A549 (cell line): Measurements from ENCODE around the gene CCL3.

Experiments used
- CEBPB ChIP-seq, 2 experiments: fragments of >200 bp in 1 of 2; sonication (Bioruptor Twin) in 1 of 2; formaldehyde crosslinking in 1 of 2; IDR thresholded peaks; 2 replicates each; pipeline ENCODE4 v1.6.1; 2012 to 2016
- CHD2 ChIP-seq: fragments of 150-350 bp; IDR thresholded peaks from 2 replicates; pipeline ENCODE4 v1.6.1; 2014; ENCODE audit warnings: low read length; ENCODE audit not compliant: partially characterized antibody
- EP300 ChIP-seq, 2 experiments: fragments of >200 bp; sonication (Bioruptor Twin); formaldehyde crosslinking; IDR thresholded peaks; 2 replicates in 1 of 2; 3 replicates in 1 of 2; pipeline ENCODE4 v1.6.1; 2016 to 2017
- JUNB ChIP-seq: fragments of >200 bp; sonication (Bioruptor Twin); formaldehyde crosslinking; IDR thresholded peaks from 2 replicates; pipeline ENCODE4 v1.6.1; 2016
- MAFK ChIP-seq: fragments of 450-650 bp; IDR thresholded peaks from 2 replicates; pipeline ENCODE4 v1.6.1; 2014; ENCODE audit not compliant: partially characterized antibody
- PBX3 ChIP-seq: IDR thresholded peaks from 2 replicates; pipeline ENCODE4 v1.6.1; 2012
- POLR2A ChIP-seq: IDR thresholded peaks from 2 replicates; pipeline ENCODE4 v1.6.1; 2012; ENCODE audit warnings: mild to moderate bottlenecking, low read length
- POLR2AphosphoS2 ChIP-seq: conservative IDR thresholded peaks from 2 replicates; pipeline ENCODE4 v1.6.1; 2012; ENCODE audit warnings: low read length, improper control_type of control experiment, inconsistent platforms
- RARB ChIP-seq: fragments of 250-450 bp; sonication (Bioruptor Pico); IDR thresholded peaks from 2 replicates; pipeline ENCODE4 v1.8.0; 2021; ENCODE audit warnings: mild to moderate bottlenecking, moderate library complexity
- REST ChIP-seq: fragments of 200-600 bp; sonication (generic); IDR thresholded peaks from 2 replicates; pipeline ENCODE4 v1.6.1; 2016; ENCODE audit warnings: antibody characterized with exemption, mild to moderate bottlenecking, moderate library complexity
- TP53 ChIP-seq: fragments of 250-450 bp; sonication (Bioruptor Pico); IDR thresholded peaks from 2 replicates; pipeline ENCODE4 v1.5.0; 2021; ENCODE audit warnings: mild to moderate bottlenecking, moderate library complexity
- TF ChIP-seq, protein P1 (sequence below): fragments of >200 bp; sonication (Bioruptor Twin); formaldehyde crosslinking; IDR thresholded peaks from 3 replicates; pipeline ENCODE4 v1.5.1; 2016
- TF ChIP-seq, protein P2 (sequence below): fragments of >200 bp; sonication (Bioruptor Twin); formaldehyde crosslinking; IDR thresholded peaks from 3 replicates; pipeline ENCODE4 v1.6.1; 2016
- TF ChIP-seq, protein P3 (sequence below): IDR thresholded peaks from 2 replicates; pipeline ENCODE4 v1.6.1; 2012

DNA sequence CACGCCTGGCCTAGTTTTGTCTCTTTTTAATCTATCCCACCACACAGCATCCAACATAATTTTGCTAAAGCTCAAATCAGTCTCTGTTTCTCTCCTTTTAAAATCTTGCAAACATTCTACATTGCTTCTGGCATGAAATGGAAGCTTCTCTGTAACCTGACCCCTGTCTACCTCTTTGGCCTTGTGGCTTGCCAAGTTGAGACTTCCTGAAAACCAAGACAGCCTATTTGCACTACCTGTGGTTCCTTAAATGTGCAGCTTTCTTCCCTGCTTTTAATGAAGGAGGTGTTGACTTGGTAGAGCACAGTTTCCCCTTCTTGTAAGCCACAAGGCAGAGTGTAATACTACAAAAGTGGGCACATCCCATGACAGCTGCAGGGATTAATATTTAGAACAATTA, 6.0 kb upstream of the CCL3 start:
- TF ChIP-seq, protein P1, sequence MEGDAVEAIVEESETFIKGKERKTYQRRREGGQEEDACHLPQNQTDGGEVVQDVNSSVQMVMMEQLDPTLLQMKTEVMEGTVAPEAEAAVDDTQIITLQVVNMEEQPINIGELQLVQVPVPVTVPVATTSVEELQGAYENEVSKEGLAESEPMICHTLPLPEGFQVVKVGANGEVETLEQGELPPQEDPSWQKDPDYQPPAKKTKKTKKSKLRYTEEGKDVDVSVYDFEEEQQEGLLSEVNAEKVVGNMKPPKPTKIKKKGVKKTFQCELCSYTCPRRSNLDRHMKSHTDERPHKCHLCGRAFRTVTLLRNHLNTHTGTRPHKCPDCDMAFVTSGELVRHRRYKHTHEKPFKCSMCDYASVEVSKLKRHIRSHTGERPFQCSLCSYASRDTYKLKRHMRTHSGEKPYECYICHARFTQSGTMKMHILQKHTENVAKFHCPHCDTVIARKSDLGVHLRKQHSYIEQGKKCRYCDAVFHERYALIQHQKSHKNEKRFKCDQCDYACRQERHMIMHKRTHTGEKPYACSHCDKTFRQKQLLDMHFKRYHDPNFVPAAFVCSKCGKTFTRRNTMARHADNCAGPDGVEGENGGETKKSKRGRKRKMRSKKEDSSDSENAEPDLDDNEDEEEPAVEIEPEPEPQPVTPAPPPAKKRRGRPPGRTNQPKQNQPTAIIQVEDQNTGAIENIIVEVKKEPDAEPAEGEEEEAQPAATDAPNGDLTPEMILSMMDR: no peak
- no peak for TF ChIP-seq RARB
- TF ChIP-seq POLR2A: no peak
- no peak for TF ChIP-seq CEBPB (IDR thresholded peaks at IDR 0.05)
- TF ChIP-seq MAFK: no peak
- TF ChIP-seq, protein P2, sequence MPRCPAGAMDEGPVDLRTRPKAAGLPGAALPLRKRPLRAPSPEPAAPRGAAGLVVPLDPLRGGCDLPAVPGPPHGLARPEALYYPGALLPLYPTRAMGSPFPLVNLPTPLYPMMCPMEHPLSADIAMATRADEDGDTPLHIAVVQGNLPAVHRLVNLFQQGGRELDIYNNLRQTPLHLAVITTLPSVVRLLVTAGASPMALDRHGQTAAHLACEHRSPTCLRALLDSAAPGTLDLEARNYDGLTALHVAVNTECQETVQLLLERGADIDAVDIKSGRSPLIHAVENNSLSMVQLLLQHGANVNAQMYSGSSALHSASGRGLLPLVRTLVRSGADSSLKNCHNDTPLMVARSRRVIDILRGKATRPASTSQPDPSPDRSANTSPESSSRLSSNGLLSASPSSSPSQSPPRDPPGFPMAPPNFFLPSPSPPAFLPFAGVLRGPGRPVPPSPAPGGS: no peak
- TF ChIP-seq POLR2AphosphoS2: no peak
- no peak for TF ChIP-seq TP53 (CRISPR knock-in tag)
- TF ChIP-seq REST: no peak
- no peak for TF ChIP-seq JUNB
- no peak for TF ChIP-seq CHD2
- TF ChIP-seq PBX3: no peak
- TF ChIP-seq, protein P3, sequence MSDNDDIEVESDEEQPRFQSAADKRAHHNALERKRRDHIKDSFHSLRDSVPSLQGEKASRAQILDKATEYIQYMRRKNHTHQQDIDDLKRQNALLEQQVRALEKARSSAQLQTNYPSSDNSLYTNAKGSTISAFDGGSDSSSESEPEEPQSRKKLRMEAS: no peak
- no peak for TF ChIP-seq EP300 (IDR thresholded peaks at IDR 0.05)
